ENCODE measurements around the gene TNNI3.

TNNI3 gene

DNA sequence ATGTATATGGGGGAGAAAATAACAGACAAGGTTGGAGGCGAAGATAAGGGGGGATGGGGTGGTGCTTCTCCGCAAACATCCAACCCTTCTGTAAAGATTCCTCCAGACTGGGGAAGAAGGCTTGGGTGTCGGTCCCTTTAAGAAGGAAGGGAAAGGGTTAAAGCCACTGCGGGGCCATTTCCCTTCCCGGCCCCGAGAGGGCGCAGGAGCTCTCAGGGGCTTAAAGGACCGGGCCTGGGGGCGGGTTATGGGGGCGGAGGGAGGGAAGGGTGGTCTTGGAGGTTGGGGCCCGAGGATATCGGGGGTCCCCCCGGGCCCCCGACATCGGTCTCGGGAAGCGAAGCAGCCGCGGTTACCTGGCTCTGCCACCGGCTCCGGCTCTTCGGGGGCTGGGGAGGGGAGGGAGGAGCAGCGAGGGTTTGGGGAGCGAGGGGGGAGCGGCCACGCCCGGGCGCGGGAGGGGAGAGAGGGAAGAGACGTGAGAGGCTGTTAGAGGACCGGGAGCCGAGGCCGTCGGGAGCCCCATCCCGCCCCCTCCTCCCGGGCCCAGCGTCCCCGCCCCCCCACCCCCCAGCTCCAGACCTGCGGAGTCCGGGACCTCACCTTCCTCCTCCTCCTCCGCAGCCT is 11.3 kb downstream of the TNNI3 start:
- no peak for DNase-seq

DNA sequence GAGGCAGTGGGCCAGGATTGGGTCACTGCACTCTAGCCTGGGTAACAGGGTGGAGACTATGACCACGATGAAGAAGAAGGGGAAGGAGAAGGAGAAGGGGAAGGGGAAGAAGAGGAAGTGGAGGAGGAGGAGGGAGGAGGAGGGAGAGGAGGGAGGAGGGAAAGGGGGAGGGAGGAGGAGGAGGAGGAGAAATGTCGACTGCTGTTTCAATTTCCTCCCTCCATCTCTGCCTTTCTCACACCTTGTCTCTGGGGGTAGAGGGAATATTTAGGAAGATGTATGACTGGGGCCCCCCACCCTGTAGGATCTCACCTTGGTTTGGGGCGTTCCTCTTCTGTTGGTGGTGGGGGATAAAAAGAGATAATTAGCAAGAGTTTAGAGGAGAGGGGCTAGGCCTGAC is 12.3 kb downstream of the TNNI3 start:
- DNase-seq, result no peak

DNA sequence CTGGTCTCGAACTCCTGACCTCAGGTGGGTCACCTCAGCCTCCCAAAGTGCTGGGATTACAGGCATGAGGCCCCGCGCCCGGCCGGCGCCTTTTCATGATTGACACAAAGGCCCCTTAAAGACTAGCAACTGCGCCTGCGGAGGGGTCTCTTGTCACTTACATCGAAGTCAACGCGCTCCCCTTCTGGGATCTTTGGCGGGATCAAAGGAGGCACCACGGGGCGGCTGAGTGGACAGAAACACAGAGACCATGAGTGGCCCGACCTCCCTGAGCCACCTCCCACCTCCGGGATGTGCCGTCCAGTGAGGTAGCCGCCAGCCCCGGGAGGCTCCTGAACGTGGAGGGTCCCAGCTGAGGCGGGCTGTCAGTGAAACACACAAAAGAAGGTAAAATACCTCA is 15.8 kb downstream of the TNNI3 start:
- no peak for DNase-seq

DNA sequence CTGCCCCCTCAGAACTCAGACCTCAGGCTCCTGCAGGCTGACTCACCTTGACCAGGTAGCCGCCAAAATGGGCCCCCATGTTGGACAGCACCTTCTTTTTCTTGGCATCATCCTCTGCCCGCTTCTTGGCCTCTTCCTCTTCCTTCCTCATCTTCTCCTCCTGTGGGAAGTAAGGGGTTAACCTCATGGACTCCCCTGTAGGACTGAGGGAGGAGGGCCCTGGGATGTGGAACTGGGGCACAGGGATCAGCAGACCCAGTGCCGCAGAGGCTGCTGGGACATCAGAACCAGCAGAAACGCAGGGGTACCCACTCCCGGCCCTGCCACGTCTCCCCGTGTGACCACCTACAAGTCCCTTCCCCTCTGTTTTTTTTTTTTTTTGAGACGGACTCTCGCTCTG is 19.6 kb downstream of the TNNI3 start:
- no peak for DNase-seq

DNA sequence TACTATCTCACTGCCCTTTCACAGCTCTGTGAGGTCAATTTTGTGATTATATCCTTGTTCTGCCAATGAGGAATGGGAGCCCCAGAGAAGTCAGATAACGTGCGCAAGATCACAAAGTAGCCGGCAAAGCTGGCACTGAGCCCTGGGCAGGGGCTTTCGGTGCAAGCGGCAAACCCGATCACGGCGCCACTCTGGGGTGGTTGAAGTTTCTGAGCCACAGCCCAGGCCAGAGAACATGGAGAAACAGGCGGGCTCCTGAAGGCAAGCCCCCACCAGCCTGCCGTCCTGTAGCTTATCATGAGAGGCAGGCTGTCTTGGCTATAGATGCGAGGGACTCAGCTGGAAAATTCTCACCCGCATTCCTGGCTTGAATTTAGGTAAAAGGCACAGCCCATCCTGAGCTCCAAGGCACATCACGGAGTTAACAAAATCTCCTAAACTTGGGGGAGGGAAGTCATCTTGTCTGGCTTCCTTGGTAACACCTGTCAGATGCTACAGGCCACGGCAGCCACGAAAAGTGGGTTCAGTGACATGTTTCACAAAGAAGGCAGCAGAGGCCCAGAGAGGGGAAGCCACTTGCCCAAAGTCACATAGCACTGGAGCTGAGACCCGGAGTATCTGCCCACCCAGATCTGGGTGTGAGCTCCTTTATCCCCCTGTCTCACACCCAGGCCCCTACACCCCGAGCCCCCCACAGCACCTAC is 21.0 kb downstream of the TNNI3 start:
- no peak for DNase-seq

DNA sequence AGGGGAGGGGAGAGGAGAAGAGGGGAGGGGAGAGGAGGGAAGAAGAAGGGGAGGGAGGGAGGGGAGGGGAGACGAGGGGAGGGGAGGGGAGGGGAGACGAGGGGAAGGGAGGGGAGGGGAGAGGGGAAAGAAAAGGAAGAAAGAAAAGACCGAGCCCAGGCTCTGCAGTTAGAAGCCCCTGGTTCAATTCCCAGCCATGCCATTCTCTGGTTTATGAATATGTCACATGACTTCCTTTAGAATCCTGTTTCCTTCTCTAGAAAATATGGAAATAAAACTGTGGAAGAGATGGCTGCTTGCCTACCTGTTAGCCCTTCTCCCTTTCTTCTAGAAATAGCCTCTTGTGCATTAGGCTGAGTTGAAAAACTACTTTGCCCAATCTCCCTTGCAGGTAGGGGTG is 22.8 kb downstream of the TNNI3 start:
- no peak for DNase-seq

DNA sequence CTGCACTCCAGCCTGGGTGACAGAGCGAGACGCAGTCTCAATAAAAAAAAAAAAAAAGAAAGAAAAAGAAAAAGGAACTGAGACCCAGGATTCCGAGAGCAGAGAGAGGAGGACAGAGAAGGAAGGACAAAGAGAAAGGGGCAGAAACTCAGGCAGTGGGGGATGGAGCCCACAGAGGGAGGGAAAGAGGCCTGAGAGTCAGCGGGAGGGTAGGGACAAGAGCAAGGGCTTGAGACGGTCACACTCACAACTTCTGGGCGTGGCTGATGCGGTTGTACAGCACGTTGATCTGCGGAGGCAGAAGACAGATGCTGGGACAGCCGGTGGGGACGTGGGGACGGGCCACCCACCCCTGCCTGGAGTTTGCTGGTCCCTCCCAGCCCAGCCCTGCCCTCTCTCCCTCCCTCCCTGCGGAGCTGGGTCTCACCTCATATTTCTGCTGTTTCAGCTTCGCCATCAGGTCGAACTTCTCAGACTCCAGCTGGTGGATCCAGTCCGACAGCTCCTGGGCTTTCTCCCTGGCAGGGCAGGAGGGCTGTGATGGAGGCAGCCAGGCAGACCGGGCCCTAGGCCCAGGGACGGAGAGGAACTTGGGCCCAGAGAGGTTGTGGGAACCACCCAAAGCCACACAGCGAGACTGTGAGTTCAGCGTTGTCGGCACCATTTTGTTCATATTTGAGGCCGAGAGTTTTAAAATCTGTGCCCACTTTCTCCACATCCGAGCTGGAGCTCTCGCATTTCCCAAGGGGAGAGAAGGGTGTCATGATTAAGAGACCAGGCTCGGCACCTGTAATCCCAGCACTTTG is 23.7 kb downstream of the TNNI3 start:
- no peak for DNase-seq

DNA sequence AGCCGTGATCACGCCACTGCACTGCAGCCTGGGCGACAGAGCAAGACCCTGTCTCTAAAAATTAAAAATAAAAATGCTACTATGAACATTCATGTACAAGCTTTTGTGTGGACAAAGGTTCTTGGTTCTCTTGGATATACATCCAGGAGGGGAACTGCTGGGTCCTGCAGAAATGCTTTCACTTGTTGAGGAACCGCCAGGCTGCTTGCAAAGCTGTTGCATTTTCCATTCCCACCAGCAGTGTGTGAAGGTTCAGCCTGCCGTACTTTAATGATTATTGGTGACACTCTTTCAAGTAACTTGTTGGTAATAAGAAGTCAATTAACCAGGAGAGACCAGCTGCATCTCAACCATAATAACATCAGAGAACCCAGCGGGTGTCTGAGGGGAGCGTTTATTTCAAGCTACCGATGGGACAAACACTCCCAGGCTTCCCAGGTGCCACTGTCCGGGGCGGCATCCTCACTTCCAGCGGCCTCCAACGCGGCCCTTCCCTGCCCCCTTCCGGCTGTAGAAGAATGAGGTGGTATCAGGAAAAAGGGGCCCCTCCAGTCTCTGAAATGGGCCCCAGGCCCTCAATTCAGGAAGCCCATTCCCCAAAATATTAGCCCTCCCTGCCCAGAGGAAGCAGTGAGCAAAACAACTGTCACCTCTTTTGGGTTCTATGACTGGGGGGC is 24.9 kb downstream of the TNNI3 start:
- DNase-seq, result no peak

DNA sequence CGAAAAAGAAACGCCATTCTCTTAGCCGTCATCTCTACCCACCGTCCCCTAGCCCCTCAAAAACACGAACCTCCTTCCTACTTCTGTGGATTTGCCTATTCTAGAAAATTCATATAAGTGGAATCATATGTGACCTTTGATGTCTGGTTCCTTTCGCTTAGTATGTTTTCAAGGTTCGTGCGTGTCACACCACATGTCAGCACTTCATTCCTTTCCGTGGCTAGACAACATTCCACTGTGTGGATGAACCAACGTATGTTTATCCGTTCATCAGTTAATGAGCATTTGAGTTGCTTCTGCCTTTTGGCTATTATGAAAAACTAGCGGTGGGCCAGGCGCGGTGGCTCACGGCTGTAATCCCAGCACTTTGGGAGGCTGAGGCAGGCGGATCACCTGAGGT is 26.1 kb downstream of the TNNI3 start:
- no peak for DNase-seq

DNA sequence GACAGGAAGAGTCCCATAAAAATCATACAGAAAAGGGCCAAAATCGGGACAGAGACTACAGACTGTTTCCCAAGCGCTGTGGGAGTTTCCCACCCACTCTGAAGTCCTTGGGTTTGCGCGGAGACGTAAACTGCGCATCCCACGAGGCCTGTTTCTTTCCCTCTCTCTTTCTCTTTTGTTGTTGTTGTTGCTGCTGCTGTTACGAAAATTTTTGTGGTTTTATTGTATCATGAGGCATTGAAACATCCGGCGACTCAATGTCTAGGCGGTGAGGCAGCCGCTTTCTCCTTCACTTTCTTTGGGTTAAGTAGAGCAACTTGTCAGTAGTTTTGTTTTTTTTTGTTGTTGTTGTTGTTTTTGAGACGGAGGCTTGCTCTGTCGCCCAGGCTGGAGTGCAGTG is 38.5 kb downstream of the TNNI3 start:
- DNase-seq, result no peak

DNA sequence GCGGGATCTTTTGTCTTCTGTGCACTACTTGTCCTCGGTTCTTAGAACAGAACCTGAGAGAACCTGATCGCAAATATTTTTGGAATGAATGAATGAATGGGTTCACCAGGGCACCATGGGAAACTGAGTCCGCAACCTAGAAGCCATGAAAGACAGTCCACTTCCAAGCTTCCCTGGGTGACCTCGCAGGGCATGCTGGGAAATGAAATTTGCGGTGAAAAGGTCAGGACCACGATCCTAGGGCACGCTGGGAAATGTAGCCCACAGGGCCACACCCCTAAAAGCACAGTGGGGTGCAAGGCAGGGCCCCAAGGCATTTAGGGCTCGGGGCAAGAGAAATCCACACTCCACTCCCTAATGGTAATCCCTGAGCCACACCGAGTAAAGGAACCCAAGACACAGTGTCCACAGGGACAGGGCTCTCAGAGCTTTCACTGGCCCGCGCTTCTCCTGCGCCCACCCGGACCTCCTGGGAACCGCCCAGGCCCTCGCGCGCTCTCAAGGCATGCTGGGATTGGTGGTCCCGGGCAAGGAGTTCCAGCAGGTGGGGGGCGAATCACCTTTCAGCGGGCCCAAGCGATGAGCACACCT is 39.0 kb downstream of the TNNI3 start:
- no peak for DNase-seq

DNA sequence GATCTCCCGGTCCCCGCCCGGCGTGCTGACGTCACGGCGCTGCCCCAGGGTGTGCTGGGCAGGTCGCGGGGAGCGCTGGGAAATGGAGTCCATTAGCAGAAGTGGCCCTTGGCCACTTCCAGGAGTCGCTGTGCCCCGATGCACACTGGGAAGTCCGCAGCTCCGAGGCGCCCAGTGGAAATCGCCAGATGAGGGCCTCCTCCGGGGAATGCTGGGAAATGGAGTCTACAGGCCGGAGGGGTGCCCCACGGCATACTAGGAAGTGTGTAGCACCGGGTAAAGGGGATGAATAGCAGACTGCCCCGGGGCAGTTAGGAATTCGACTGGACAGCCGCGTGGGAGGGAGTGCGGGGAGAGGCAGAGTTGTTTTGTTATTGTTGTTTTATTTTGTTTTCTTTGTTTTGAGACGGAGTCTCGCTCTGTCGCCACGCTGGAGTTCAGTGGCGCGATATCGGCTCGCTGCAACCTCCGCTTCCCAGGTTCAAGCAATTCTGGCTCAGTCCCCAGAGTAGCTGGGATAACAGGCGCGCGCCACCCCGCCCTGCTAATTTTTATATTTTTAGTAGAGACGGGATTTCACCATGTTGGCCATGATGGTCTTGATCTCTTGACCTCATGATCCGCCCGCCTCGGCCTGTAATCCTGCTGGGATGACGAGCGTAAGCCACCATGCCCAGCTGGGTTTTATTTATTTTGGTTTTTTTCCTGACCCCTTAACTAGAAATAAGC is 39.7 kb downstream of the TNNI3 start:
- peak; percentile 92 for DNase-seq

DNA sequence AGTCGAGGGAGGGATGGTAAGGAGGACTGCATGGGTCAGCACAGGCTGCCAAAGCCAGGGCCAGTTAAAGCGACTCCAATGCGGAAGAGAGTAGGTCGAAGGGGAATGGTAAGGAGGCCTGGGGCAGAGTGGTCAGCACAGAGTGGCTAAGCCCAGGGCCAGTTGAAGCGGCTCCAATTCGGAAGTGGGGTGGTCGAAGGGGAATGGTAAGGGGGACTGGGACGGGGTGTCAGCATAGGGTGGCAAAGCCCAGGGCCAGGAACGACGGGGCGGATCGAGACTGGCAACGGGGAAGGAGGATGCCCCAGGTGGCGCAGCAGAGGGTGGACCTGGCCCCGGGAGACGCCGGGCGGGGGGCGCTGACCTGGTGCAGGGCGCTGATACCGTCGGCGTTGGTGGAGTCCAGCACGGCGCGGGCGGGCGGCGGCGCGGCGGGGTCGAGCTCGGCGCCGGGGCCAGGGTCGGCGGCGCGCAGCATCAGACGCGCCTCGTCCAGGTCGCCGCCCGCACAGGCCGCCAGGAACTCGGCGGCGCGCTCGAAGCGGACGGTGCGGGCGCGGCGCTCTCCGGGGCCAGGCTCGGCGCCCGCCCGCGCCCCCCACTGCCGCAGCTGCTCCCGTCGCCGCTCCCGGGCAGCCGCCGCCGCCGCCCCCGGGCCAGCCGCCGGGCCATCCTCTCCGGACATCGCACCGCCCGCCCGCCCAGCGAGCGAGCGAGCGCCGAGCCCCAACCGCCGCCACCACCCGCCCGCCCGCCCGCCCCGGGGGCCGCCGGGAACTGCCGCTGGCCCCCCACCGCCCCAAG is 40.5 kb downstream of the TNNI3 start, which contains the start of gene PPP1R12C:
Gene PPP1R12C, minus strand, starts transcription at position 779 of the 804 bp plus-strand sequence. Its CDS starts 94 bp downstream, at position 685.
- DNase-seq, result no peak

DNA sequence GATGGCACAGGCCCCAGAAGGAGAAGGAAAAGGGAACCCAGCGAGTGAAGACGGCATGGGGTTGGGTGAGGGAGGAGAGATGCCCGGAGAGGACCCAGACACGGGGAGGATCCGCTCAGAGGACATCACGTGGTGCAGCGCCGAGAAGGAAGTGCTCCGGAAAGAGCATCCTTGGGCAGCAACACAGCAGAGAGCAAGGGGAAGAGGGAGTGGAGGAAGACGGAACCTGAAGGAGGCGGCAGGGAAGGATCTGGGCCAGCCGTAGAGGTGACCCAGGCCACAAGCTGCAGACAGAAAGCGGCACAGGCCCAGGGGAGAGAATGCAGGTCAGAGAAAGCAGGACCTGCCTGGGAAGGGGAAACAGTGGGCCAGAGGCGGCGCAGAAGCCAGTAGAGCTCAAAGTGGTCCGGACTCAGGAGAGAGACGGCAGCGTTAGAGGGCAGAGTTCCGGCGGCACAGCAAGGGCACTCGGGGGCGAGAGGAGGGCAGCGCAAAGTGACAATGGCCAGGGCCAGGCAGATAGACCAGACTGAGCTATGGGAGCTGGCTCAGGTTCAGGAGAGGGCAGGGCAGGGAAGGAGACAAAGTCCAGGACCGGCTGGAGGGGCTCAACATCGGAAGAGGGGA is 41.2 kb downstream of the TNNI3 start:
- peak; percentile 21 for DNase-seq

DNA sequence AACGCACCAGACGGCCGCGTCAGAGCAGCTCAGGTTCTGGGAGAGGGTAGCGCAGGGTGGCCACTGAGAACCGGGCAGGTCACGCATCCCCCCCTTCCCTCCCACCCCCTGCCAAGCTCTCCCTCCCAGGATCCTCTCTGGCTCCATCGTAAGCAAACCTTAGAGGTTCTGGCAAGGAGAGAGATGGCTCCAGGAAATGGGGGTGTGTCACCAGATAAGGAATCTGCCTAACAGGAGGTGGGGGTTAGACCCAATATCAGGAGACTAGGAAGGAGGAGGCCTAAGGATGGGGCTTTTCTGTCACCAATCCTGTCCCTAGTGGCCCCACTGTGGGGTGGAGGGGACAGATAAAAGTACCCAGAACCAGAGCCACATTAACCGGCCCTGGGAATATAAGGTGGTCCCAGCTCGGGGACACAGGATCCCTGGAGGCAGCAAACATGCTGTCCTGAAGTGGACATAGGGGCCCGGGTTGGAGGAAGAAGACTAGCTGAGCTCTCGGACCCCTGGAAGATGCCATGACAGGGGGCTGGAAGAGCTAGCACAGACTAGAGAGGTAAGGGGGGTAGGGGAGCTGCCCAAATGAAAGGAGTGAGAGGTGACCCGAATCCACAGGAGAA is 42.0 kb downstream of the TNNI3 start:
- no peak for DNase-seq

DNA sequence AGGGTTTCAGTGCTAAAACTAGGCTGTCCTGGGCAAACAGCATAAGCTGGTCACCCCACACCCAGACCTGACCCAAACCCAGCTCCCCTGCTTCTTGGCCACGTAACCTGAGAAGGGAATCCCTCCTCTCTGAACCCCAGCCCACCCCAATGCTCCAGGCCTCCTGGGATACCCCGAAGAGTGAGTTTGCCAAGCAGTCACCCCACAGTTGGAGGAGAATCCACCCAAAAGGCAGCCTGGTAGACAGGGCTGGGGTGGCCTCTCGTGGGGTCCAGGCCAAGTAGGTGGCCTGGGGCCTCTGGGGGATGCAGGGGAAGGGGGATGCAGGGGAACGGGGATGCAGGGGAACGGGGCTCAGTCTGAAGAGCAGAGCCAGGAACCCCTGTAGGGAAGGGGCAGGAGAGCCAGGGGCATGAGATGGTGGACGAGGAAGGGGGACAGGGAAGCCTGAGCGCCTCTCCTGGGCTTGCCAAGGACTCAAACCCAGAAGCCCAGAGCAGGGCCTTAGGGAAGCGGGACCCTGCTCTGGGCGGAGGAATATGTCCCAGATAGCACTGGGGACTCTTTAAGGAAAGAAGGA is 42.9 kb downstream of the TNNI3 start:
- no peak for DNase-seq

DNA sequence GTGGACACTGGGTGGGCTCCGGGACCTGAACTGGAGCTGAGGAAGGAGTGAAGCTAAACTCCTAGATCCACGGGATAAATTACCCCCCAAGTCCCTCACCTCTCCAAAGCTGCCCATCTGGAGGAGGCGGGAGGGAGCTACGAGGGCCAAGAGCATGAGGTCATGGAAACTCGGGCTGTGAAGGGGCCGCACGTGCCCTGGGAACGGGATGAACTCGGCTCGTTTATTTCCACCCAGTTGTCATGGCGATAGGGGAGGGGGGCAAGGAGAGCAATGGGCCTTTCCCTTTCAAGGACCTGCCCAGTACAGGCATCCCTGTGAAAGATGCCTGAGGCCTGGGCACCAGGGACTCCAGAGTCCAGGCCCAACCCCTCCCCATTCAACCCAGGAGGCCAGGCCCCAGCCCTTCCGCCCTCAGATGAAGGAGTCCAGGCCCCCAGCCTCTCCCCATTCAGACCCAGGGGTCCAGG is 43.9 kb downstream of the TNNI3 start:
- DNase-seq, result no peak

DNA sequence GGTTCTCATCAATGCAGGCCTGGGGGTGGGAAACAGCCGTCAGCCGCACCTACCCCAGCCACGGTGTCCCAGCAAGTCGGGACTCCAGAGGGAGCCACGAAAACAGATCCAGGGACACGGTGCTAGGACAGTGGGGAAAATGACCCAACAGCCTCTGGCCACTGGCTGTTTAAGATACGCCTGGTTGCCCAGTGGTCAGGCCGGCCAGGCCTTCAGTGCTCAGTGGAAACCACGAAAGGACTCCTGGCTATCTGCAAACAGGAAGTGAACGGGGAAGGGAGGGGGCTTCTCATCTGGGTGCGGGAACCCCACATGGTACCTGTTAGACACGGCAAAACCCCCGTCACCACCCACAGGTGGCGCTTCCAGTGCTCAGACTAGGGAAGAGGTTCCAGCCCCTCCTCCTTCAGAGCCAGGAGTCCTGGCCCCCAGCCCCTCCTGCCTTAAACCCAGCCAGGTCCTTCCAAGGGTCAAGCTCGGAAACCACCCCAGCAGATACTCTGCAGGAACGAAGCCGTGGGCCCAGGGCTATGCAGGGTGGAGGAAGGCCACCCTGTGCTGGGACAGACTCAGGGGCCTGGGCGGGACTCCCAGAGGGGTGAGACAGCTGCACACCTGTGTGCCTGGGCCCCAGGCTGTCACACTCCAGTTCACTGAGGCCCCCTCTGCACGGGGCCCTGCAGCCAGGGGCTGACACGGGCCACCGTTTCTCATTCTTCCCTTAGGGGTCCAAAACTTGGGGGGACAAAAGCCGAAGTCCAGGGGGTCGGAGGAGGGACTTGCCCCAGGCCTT is 44.6 kb downstream of the TNNI3 start:
- no peak for DNase-seq

DNA sequence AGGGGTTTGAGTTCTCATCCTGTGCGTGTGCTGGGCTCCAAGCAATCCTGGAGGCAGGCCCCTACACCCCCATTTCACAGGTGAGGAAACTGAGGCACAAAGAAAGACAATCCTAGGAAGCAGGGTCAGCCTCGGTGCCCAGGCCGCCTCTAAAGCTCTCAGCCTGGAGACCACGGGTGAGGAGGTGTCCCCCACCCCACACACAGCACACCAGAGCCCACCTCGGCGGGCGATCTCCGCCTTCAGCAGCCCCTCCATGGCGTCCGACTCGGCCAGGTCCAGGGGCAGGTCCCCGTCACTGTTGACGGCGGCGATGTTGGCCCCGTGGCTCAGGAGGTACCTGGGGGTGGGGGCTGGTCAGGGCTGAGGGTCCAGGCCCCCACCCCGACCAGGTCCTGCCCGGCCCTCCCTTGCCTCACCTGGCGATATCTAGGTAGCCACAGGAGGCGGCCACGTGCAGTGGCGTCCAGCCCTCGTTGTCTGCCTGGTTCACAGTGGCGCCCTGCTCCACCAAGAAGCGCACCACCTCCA is 45.2 kb downstream of the TNNI3 start:
- no peak for DNase-seq
